Heart right ventricle (tissue), 16 donors: ENCODE data around the gene CPT2. TPM values are rescaled to one million over a fixed set of nuclear protein-coding genes. Genes with fewer than 3 reads are reported as not detected.
A peak's percentile ranks its signal among the peaks of the same experiment; 100 is the strongest.

Experiments used
- ATAC-seq, 8 donors: fragments of 200-7000 bp; cut with Tn5 transposase; one replicate each; pipeline ENCODE4 v1.9.1; 2020; ENCODE audit warnings: mild to moderate bottlenecking in 8 of 8, moderate library complexity in 8 of 8, moderate number of reproducible peaks in 1 of 8
- DNase-seq, 2 donors: peaks; one replicate each; pipeline ENCODE4 v3.0.0-alpha.2; 2020
- H3K27ac ChIP-seq, 10 donors: fragments of 200-600 bp; sonication (generic) in 2 of 10; one replicate each; pipeline versions ENCODE4 v1.5.0 to v1.8.0; 2020 to 2022; ENCODE audit warnings: mild to moderate bottlenecking in 3 of 10
- H3K27me3 ChIP-seq, 7 donors: fragments of 200-600 bp; one replicate each; pipeline ENCODE4 v1.8.0; 2021 to 2022; ENCODE audit warnings: mild to moderate bottlenecking in 2 of 7
- H3K36me3 ChIP-seq, 9 donors: fragments of 200-600 bp; sonication (generic) in 1 of 9; one replicate each; pipeline versions ENCODE4 v1.5.0 to v1.8.0; 2020 to 2022; ENCODE audit warnings: mild to moderate bottlenecking in 2 of 9
- H3K4me1 ChIP-seq, 9 donors: fragments of 200-600 bp; sonication (generic) in 1 of 9; one replicate each; pipeline versions ENCODE4 v1.5.0 to v1.8.0; 2020 to 2022; ENCODE audit warnings: mild to moderate bottlenecking in 4 of 9
- H3K4me3 ChIP-seq, 10 donors: fragments of 200-600 bp; sonication (generic) in 2 of 10; one replicate each; pipeline versions ENCODE4 v1.5.0 to v1.8.0; 2020 to 2022; ENCODE audit warnings: mild to moderate bottlenecking in 7 of 10, moderate library complexity in 2 of 10
- H3K9me3 ChIP-seq, 11 donors: fragments of 200-600 bp in 10 of 11; sonication (generic) in 2 of 11; one replicate each; pipeline versions ENCODE4 v1.5.0 to v1.8.0; 2013 to 2022; ENCODE audit warnings: mild to moderate bottlenecking in 2 of 11, control low read depth in 1 of 11, moderate library complexity in 1 of 11
- WGBS, 2 donors: extraction: QIAGEN DNeasy Blood & Tissue Kit; methylation state at CpG; one replicate each; pipeline ENCODE4 v1.1.7; 2013; ENCODE audit warnings: inconsistent platforms in 1 of 2; 5-methylcytosine and 5-hydroxymethylcytosine counted together
- intact Hi-C, 10 donors: fragments of 100-400 bp; cut with DNase I; formaldehyde crosslinking; loops; one replicate each; pipeline versions ENCODE4 v1.11.1 to v1.14.2; 2022
- polyA plus RNA-seq, 2 donors: library from polyadenylated mRNA; stranded (reverse); fragments of 200-250 nt; gene quantifications; one replicate each; pipeline ENCODE4 v1.2.3, GENCODE V29; 2013
- total RNA-seq, 10 donors: library from RNA; stranded (reverse); fragmentation: NEBNext Ultra II Directional in 3 of 10; extraction: Animal tissue kit (Norgen Biotek cat#: 25700) in 3 of 10; gene quantifications; one replicate each; pipeline versions ENCODE4 v1.2.1 to v1.2.4, GENCODE V29; 2021 to 2023
- TF ChIP-seq, protein P1 (sequence below), 9 donors: fragments of 200-600 bp; sonication (generic) in 2 of 9; IDR thresholded peaks; one replicate each; pipeline versions ENCODE4 v1.5.0 to v1.8.0; 2021 to 2022; ENCODE audit warnings: antibody characterized with exemption in 9 of 9, mild to moderate bottlenecking in 5 of 9, moderate library complexity in 1 of 9
- donor health status: Arrhythmogenic right ventricular cardiomyopathy.
- donor health status: ischemic (EF 13 %, LVEDD 7.1; RV severe dilation, severe dysfunction).
- donor health status: healthy with polysubstance abuse.
- donor health status: DM: no; HTN: yes; CAD: no.
- donor health status: DM: no; HTN: no; CAD: no.
- donor health status: ischemic (EF 25% LVEDD 6.9; RV normal size, moderate dysfunction).
- donor health status: ischemic (EF 25% LVEDD 5.7; RV mildly dilated, moderate dysfunction).
- donor health status: healthy.
- donor health status: DM: yes; HTN: yes; CAD: no.
- donor health status: Ischemic cardiomyopathy.
- donor health status: ischemic (EF 35%, LVEDD 5.7; RV mildly dilated, moderate dysfunction).
- donor health status: nonischemic (EF 11% LVEDD 7.7; RV severe dilation, severe dysfunction).
- donor health status: DM: yes; HTN: yes; CAD: no.
- donor health status: PGD.
- donor health status: ischemic (EF 29% LVEDD 5.4; RV normal size, mild dysfunction).
- donor health status: nonischemic (EF 23%, LVEDD 6.1; RV moderate dilation, normal function).

CPT2 gene
- total and polyA plus RNA-seq, 12 donors = 10.3 to 48.7 (median 36.8) TPM

DNA sequence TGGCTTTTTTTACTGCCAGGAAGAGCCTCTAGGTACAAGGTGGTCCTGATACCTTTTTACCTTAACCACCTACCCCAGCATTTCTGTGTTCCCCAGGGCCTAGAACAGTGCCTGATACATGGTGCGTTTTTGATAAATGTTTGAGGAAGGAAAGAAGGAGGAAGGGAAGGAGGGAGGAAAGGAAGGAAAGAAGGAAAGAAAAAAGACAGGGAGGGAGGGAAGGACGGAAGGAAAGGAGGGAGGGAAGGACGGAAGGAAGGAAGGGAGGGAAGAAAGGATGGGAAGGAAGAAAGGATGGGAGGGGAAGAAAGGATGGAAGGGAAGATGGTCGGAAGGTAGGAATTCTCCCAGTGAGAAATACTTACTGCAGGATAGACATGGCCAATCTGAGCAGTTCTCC is 53.7 kb downstream of the CPT2 start:
- no peaks in the 10 kb centered on the region for H3K4me1 ChIP-seq
- intact Hi-C loops = no loop called here
- TF ChIP-seq, protein P1, sequence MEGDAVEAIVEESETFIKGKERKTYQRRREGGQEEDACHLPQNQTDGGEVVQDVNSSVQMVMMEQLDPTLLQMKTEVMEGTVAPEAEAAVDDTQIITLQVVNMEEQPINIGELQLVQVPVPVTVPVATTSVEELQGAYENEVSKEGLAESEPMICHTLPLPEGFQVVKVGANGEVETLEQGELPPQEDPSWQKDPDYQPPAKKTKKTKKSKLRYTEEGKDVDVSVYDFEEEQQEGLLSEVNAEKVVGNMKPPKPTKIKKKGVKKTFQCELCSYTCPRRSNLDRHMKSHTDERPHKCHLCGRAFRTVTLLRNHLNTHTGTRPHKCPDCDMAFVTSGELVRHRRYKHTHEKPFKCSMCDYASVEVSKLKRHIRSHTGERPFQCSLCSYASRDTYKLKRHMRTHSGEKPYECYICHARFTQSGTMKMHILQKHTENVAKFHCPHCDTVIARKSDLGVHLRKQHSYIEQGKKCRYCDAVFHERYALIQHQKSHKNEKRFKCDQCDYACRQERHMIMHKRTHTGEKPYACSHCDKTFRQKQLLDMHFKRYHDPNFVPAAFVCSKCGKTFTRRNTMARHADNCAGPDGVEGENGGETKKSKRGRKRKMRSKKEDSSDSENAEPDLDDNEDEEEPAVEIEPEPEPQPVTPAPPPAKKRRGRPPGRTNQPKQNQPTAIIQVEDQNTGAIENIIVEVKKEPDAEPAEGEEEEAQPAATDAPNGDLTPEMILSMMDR (IDR thresholded peaks at IDR 0.05) = no peak
- no peaks in the 10 kb centered on the region for H3K9me3 ChIP-seq
- WGBS, 2 donors = 80 to 82% methylated on average over 4 of the region's 4 CpGs
- DNase-seq (no peak), ATAC-seq (no peak)
- no peak overlapping the region for H3K27ac ChIP-seq
- H3K36me3 ChIP-seq = peaks cover 0 to 38% (median 0%) of the 10 kb centered on the region in 9 donors
- H3K4me3 ChIP-seq = no peak overlapping the region
- H3K27me3 ChIP-seq = no peaks in the 10 kb centered on the region

DNA sequence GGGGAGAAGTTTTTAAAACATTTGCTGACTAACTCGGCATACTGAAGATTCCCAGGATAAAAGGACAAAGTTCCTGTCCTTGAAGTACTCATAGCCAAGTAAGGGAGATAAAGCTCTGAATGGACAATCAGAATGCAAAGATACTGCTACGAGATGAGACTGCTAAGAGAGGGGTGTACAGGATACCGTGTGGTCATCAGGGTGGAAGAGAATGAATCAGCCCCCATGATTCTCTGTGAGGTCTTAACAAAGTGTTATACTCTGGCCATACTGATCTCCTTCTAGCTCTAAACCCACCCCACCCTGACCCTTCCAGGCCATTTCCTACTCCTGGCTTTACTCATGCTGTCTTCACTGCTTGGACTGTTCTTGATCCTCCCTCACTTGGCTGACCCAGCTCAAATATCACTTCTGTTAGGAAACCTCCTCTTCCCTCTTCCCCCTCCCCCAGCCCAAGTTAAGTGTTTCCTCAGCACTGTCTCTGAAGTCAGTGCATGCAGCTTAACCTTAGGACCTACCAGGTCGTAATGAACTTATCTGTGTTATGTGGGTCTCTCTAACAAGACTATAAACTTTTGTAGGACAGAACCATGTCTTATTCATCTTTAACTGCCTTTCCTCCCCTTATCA is 57.5 kb downstream of the CPT2 start:
- Histone ChIP-seq H3K36me3 (peaks cover 0 to 37% (median 0%) of the 10 kb centered on the region in 9 donors), H3K4me3 (no peak overlapping the region), H3K27ac (no peak overlapping the region), H3K9me3 (no peaks in the 10 kb centered on the region), H3K27me3 (no peaks in the 10 kb centered on the region), H3K4me1 (peaks cover 0 to 11% (median 0%) of the 10 kb centered on the region in 9 donors)
- DNase-seq = no peak
- ATAC-seq = no peak
- TF ChIP-seq, protein P1 (IDR thresholded peaks at IDR 0.05) = no peak
- 41 to 62% methylated on average over 4 of the region's 4 CpGs for WGBS, 2 donors
- intact Hi-C loops = no loop called here

DNA sequence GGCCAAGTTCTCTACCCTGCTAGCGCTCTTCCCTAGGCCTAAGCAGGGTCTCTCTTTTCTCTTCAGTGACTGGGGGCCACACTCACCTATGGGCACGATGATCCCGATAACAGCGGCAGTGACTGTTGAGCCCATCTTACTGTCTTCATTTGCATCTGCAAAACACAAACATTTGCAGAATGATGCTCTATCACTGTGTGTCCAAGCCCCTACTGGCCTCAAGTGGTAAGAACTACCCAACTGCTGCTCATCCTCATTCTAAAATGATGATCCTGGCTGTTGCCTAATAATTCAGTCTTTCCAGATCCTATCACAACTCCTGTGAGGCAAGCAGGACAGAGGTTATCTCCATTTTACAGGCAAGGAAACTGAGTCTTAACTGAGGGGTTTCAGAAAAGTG is 58.4 kb downstream of the CPT2 start:
- Histone ChIP-seq H3K27me3 (no peaks in the 10 kb centered on the region), H3K9me3 (no peaks in the 10 kb centered on the region), H3K4me1 (peaks cover 0 to 11% (median 0%) of the 10 kb centered on the region in 9 donors), H3K36me3 (peaks cover 0 to 30% (median 0%) of the 10 kb centered on the region in 9 donors), H3K4me3 (no peak overlapping the region), H3K27ac (no peak overlapping the region)
- ATAC-seq = no peak
- TF ChIP-seq, protein P1 (IDR thresholded peaks at IDR 0.05) = no peak
- intact Hi-C loops = no loop called here
- 98 to 100% methylated on average over 4 of the region's 4 CpGs for WGBS, 2 donors
- no peak for DNase-seq

DNA sequence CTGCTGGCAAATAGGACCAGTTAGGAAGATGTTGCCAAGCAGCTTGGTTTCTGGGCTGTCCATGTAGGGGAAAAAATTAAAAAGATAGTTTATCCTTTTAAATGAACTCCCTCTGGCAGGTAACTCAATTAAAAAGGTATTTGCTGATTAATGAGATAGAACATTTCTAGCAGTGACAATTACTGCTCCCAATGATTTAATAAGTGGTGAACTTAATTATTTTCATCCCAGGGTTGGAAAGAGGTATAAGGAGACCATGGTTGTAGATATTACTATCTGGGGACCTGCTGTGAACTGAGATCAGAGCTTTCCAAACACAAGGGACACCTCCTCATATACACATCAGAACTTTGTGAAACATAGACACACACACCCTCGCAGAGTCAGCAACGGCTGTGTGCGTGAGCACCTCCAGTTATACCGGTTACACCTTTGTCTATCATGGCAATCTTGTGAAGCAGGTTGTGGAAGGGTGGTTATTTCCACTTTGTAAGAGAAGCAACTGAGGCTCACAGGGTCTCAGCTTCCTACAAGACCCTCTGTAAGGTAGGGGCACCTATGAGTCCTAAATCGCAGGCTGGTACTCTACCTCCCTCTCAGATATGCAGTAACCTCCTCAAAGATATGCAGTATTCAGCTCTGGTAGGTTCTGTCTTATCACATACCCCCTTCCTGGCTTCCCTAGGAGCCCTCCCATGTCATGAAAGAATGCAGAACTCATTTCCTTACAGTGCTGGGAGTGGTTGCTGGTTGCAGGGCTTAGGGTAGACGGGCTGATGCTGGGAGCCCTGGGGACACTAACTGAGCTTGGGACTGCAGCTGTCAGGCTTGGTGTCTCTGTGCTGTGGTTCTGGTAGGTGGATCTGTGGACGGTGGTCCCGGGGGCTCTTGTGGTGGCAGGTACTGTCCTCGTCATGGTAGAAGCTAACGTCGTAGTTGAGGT is 60.2 kb downstream of the CPT2 start:
- peaks cover 0 to 11% (median 0%) of the 10 kb centered on the region in 9 donors for H3K4me1 ChIP-seq
- TF ChIP-seq, protein P1 (IDR thresholded peaks at IDR 0.05) = no peak
- H3K36me3 ChIP-seq = peaks cover 0 to 31% (median 0%) of the 10 kb centered on the region in 9 donors
- H3K9me3 ChIP-seq = no peaks in the 10 kb centered on the region
- H3K4me3 ChIP-seq = no peak overlapping the region
- no peaks in the 10 kb centered on the region for H3K27me3 ChIP-seq
- WGBS, 2 donors = 62 to 66% methylated on average over 11 of the region's 11 CpGs
- ATAC-seq (peak in 3 of 8 donors; percentile 34 to 51 (median 43)), DNase-seq (no peak)
- intact Hi-C loops = no loop called here
- H3K27ac ChIP-seq = no peak overlapping the region
